GM12878 (cell line): ENCODE results near the gene CDK17. TPM values are rescaled to one million over a fixed set of nuclear protein-coding genes. Genes with fewer than 3 reads are reported as not detected.

ENCODE experiments used
- ATAC-seq: fragments of 200-7000 bp; cut with Tn5 transposase; 3 replicates; pipeline ENCODE4 v1.9.1; 2020; ENCODE audit warnings: mild to moderate bottlenecking, moderate library complexity
- BruUV-seq: library from RNA; stranded (reverse); fragments of 400-500 nt; replicated peaks from 2 replicates; lab custom pipeline; 2021; lab: Mats Ljungman, UMichigan
- CTCF ChIA-PET: fragments of 300-600 bp; sonication (Branson Sonifier 250); formaldehyde crosslinking; extraction: SDS; loops from one replicate; lab custom pipeline; 2021; ENCODE audit warnings: inconsistent platforms; lab: Yijun Ruan, JAX
- POLR2A ChIA-PET: fragments of 350-600 bp; formaldehyde crosslinking; extraction: SDS; loops from one replicate; lab custom pipeline; 2021; ENCODE audit warnings: inconsistent platforms; lab: Charles Lee
- RAD21 ChIA-PET: fragments of 300-600 bp; sonication (Branson Sonifier 250); formaldehyde crosslinking; loops from one replicate; lab custom pipeline; 2023; ENCODE audit warnings: antibody characterized with exemption; ENCODE audit not compliant: unreplicated experiment; lab: Charles Lee
- SMC1A ChIA-PET: fragments of 300-600 bp; sonication (Branson Sonifier 250); formaldehyde crosslinking; loops from one replicate; lab custom pipeline; 2023; ENCODE audit not compliant: unreplicated experiment, uncharacterized antibody; lab: Charles Lee
- DNase-seq: peaks from one replicate; pipeline ENCODE4 v3.0.0-alpha.2; 2011; ENCODE audit warnings: low read depth, low spot score
- FAIRE-seq: peaks from 3 replicates; lab custom pipeline; 2011; peaks lifted over from hg19 to GRCh38; lab: Jason Lieb, UNC
- H2AFZ ChIP-seq: 2 replicates; pipeline ENCODE4 v1.6.0; 2011; ENCODE audit warnings: low read depth, low read length, control low read depth; ENCODE audit not compliant: control insufficient read depth
- H3K27ac ChIP-seq: 2 replicates; pipeline ENCODE4 v1.5.1; 2011; ENCODE audit warnings: control low read depth; ENCODE audit not compliant: control insufficient read depth, insufficient read depth
- H3K27me3 ChIP-seq, 2 experiments: replicated peaks in 1 of 2; 2 replicates each; pipeline versions ENCODE4 v1.6.0 to v1.6.1; 2011; ENCODE audit warnings: low read length in 1 of 2; ENCODE audit not compliant: control insufficient read depth in 2 of 2, insufficient read depth in 2 of 2
- H3K36me3 ChIP-seq, 2 experiments: 2 replicates each; pipeline ENCODE4 v1.5.1; 2011; ENCODE audit warnings: low read length in 1 of 2; ENCODE audit not compliant: control insufficient read depth in 2 of 2, insufficient read depth in 2 of 2
- H3K4me1 ChIP-seq: 2 replicates; pipeline ENCODE4 v1.6.1; 2011; ENCODE audit warnings: mild to moderate bottlenecking, low read length, moderate library complexity, mixed read lengths; ENCODE audit not compliant: control insufficient read depth, insufficient read depth
- H3K4me2 ChIP-seq: 2 replicates; pipeline ENCODE4 v1.6.0; 2011; ENCODE audit warnings: control low read depth; ENCODE audit not compliant: control insufficient read depth, insufficient read depth
- H3K4me3 ChIP-seq: fragments of 200-600 bp; sonication (generic); 2 replicates; pipeline ENCODE4 v1.5.1; 2016
- H3K79me2 ChIP-seq: 2 replicates; pipeline ENCODE4 v1.6.0; 2011; ENCODE audit warnings: low read length; ENCODE audit not compliant: control insufficient read depth, insufficient read depth
- H3K9ac ChIP-seq: 2 replicates; pipeline ENCODE4 v1.8.0; 2011; ENCODE audit warnings: low read length, control low read depth, mixed read lengths; ENCODE audit not compliant: control insufficient read depth, insufficient read depth
- H3K9me3 ChIP-seq: replicated peaks from 3 replicates; pipeline ENCODE4 v1.5.1; 2011; ENCODE audit warnings: mild to moderate bottlenecking, low read length; ENCODE audit not compliant: control insufficient read depth, insufficient read depth
- H4K20me1 ChIP-seq: 2 replicates; pipeline ENCODE4 v1.6.0; 2011; ENCODE audit not compliant: control insufficient read depth, insufficient read depth
- ASH2L ChIP-seq: fragments of 300-600, 200-600 bp; sonication (generic); IDR thresholded peaks from 2 replicates; pipeline ENCODE4 v1.6.1; 2017; ENCODE audit warnings: low read depth, mild to moderate bottlenecking, borderline replicate concordance
- HCFC1 ChIP-seq: fragments of 150-350 bp; IDR thresholded peaks from 2 replicates; pipeline ENCODE4 v1.6.1; 2014; ENCODE audit warnings: low read length
- NFYA ChIP-seq: IDR thresholded peaks from 2 replicates; pipeline ENCODE4 v1.6.1; 2011; ENCODE audit warnings: low read depth, mild to moderate bottlenecking, low read length, improper control_type of control experiment, borderline replicate concordance
- RELA ChIP-seq: fragments of 450-650 bp; IDR thresholded peaks from 2 replicates; pipeline ENCODE4 v1.8.0; 2014; ENCODE audit warnings: borderline replicate concordance; ENCODE audit not compliant: partially characterized antibody
- SPI1 ChIP-seq: IDR thresholded peaks from 2 replicates; pipeline ENCODE4 v1.6.1; 2011; ENCODE audit warnings: low read depth, mild to moderate bottlenecking, low read length, moderate library complexity, borderline replicate concordance; ENCODE audit not compliant: insufficient read depth
- SUPT20H ChIP-seq: IDR thresholded peaks from 2 replicates; pipeline ENCODE4 v1.6.1; 2011; ENCODE audit warnings: low read depth, mild to moderate bottlenecking, low read length, moderate library complexity, borderline replicate concordance; ENCODE audit not compliant: control insufficient read depth
- WGBS: methylation state at CpG from one replicate; pipeline ENCODE4 v1.1.6; 2016; ENCODE audit warnings: low lambda C conversion rate; ENCODE audit not compliant: insufficient replicate concordance, insufficient coverage; ENCODE audit errors: missing lambda C conversion rate; 5-methylcytosine and 5-hydroxymethylcytosine counted together
- in situ Hi-C: fragments of 300-500 bp; cut with MboI; formaldehyde crosslinking; loops from 9 replicates; pipeline ENCODE4 v1.14.3; 2018; ENCODE audit warnings: mixed read lengths
- intact Hi-C: fragments of 100-400 bp; cut with micrococcal nuclease; formaldehyde crosslinking; loops from one replicate; pipeline ENCODE4 v1.14.2; 2022; ENCODE audit not compliant: unreplicated experiment
- polyA plus RNA-seq, 11 experiments: library from polyadenylated mRNA; depleted of rRNA in 4 of 11; unstranded in 6 of 11; stranded (reverse) in 5 of 11; fragments of >200 nt; fragmentation: Nextera tagmentation in 4 of 11; fragmentation: Illumina TruSeq in 1 of 11; extraction: Ambion mirVana in 4 of 11; extraction: Trizol in 1 of 11; gene quantifications; 1 replicate in 1 of 11; 2 replicates in 10 of 11; pipeline versions ENCODE4 v1.2.1 to v1.2.3, GENCODE V29; 2011 to 2016; ENCODE audit warnings: inconsistent platforms in 2 of 11, missing spikeins in 2 of 11, low read depth in 1 of 11
- total RNA-seq, 4 experiments: library from RNA; depleted of rRNA in 3 of 4; stranded (reverse); fragments of >200 nt in 3 of 4; fragmentation: Illumina TruSeq in 1 of 4; extraction: Trizol in 1 of 4; gene quantifications; 2 replicates each; pipeline versions ENCODE4 v1.2.1 to v1.2.3, GENCODE V29; 2013 to 2021
- TF ChIP-seq, protein P1 (sequence below): IDR thresholded peaks from 2 replicates; pipeline ENCODE4 v1.6.1; 2011; ENCODE audit warnings: borderline replicate concordance, low read depth, mild to moderate bottlenecking, moderate library complexity, low read length; ENCODE audit not compliant: insufficient read depth, poor library complexity, severe bottlenecking

The CDK17 gene
- total and polyA plus RNA-seq, 10 of the 15 experiments (the other 5 are each of a cell fraction or from before 2014, with no cell fraction given): 5.6 to 45.6 (median 18.3) TPM

DNA sequence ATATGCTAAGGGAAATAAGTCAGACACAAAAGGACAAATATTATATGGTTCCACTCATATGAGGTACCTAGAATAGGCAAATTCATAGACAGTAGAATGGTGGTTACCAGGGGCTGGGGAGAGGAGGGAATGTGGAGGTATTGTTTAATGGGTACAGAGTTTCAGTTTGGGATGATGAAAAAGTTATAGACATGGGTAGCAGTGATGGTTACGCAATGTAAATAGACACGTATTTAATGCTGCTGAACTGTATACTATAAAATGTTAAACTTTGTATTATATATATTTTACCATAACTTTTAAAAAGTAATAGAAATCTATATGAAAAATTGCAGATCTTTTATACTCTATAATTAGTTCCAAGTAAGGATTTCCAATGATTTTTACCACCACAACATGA, 71.2 kb downstream of the CDK17 start:
- Histone ChIP-seq H3K4me3 (no peak overlapping the region), H3K9ac (no peak overlapping the region), H3K4me1 (peaks cover 20% of the 10 kb centered on the region), H4K20me1 (peaks cover 4% of the 10 kb centered on the region; the same call in 1 of the 2 replicates), H3K4me2 (no peak overlapping the region), H2AFZ (no peak overlapping the region), H3K9me3 (no peaks in the 10 kb centered on the region), H3K79me2 (peaks cover 20% of the 10 kb centered on the region), H3K36me3 (peaks cover 0 to 20% of the 10 kb centered on the region in 2 experiments), H3K27me3 (no peaks in the 10 kb centered on the region), H3K27ac (no peak overlapping the region)
- POLR2A ChIA-PET: no interaction called here
- TF ChIP-seq SPI1 (no peak), NFYA (no peak), SUPT20H (no peak), ASH2L (no peak), HCFC1 (no peak), RELA (no peak)
- TF ChIP-seq, protein P1, sequence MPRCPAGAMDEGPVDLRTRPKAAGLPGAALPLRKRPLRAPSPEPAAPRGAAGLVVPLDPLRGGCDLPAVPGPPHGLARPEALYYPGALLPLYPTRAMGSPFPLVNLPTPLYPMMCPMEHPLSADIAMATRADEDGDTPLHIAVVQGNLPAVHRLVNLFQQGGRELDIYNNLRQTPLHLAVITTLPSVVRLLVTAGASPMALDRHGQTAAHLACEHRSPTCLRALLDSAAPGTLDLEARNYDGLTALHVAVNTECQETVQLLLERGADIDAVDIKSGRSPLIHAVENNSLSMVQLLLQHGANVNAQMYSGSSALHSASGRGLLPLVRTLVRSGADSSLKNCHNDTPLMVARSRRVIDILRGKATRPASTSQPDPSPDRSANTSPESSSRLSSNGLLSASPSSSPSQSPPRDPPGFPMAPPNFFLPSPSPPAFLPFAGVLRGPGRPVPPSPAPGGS: no peak
- SMC1A ChIA-PET: interaction anchor here (1.1 kb wide), 1 partner anchor 17 kb away, joined by 3 read pairs; no protein-coding TSS in a partner anchor
- intact Hi-C loops (no loop called here), in situ Hi-C loops (no loop called here)
- RAD21 ChIA-PET: no interaction called here
- no peak for ATAC-seq
- 96% methylated on average over 2 of the region's 2 CpGs for WGBS
- CTCF ChIA-PET: no interaction called here
- BruUV-seq: no TSS peak
- no peak for FAIRE-seq
- DNase-seq: no peak
